Activated CD8-positive, alpha-beta memory T cell treated with anti-CD3 and anti-CD28 coated beads, Interleukin-2, amount 50 U/mL, for 1 hour (primary cell): ENCODE results near the gene OR8A1.
"Not testable (repeated sequence)": the region's sequence is repeated elsewhere in the genome, so short reads cannot be mapped to it uniquely, and the experiment has no call there.

Source experiments
- DNase-seq: peaks from one replicate; pipeline ENCODE4 v3.0.0-alpha.2; 2020; ENCODE audit errors: extremely low read depth

The OR8A1 gene

DNA sequence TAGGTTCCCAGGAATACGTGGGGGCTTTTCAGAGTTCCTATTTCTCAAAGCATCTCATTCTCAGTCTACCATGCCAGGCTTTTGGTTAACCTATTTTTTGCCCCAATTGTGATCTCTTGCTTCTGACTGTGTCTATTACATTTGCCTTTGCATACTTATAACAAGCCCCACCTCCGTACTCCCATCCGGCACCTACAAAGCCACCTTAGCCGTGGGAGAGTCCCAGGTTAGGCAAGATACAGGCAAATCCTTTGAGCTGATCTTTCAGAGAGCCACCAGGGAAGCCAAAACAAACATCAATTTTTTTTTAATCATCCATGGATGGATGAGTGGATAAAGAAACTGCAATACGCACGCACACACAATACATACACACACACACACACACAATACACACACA, 22.8 kb downstream of the OR8A1 start:
- no peak for DNase-seq

DNA sequence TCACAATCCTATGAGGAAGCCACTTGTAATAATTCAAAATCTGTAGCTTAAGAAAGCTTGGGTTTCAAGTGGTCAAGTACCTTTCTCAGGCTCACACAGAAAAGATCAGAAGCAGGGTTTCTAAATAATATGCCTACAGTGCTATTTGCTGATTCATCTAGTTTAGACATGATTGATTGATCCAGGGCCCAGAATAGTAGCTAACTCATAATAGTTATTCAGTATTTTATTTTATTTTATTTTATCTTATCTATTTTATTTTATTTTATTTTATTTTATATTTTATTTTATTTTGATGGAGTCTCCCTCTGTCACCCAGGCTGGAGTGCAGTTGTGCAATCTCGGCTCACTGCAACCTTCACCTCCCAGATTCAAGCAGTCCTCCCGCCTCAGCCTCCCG, 25.5 kb downstream of the OR8A1 start:
- no peak for DNase-seq

DNA sequence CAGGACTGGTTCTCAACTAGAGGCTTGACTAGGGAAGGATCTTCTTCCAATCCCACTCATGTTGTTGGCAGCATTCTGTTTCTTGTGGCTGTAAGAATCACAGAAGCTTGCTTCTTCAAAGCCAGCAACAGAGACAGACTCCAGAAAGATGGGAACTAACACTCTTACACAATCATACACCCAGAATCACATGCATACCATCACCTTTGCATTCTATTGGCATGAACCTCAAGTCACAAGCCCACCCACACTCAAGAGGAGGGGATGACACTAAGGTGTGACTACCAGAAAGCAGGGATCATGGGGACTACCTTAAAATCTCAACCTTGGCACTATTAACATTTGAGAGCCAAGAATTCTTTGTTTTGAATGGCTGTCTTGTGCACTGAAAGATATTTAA, 27.8 kb downstream of the OR8A1 start:
- no peak for DNase-seq

DNA sequence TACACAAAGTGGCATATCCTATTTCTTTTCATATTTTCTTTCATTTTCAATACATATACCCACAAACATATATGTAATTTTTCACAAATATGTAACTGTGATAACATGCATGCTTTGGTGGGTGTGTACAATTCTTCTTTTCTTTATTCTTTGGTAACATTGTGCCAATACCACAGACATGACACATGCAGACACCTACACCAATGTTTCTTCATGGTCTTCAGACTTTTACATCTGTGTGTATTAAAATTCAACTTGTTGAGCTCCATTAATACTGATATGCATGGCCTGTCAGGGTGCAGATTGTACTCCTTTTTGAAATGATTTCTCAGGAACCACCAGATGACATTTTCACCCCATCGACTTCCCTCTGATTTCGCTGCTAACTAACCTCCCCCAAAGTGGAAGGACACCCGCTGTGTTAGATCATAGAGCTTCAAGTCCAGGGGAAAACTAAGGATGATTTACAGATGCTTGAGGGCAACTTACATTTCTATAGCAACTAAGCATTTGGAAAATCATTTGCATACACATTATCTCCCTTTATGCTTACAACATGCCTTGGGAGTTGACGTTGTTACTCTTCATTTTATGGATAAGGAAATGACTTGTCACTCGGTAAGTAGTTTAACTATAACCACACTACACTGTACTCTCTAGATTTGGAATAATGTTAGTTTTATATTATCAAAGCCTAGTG, 31.0 kb downstream of the OR8A1 start:
- DNase-seq = no peak

DNA sequence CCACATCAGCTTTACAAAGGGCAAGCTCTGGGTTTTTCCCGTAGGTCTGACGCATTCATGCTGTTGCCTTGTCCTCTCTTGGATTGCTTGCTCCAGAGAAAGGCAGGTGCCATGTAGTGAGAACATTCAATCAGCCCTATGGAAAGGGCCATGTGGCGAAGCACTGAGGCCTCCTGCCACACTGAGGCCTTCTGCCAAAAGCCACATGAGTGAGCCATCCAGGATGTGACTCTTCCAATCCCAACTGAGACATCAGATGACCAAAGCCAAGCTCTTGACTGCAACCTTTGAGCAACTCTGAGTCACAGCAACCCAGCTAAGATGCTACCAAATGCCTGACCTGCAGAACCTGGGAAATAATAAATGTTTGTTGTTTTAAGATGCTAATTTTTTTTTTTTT, 32.4 kb downstream of the OR8A1 start:
- no peak for DNase-seq

DNA sequence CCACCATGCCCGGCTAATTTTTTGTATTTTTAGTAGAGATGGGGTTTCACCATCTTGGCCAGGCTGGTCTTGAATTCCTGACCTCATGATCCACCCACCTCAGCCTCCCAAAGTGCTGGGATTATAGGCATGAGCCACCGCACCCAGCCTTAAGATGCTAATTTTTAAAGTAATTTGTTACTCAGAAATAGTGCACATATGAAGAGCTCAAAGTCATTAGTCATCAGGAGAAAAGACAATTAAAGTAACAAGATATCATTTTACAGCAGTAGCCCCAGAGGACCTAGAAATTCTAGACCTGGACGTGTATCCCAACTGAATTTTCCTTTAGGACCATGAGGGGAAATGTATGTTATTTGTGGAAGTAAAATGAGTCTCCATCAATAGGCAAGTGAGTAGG, 32.9 kb downstream of the OR8A1 start:
- not testable (repeated sequence) for DNase-seq

DNA sequence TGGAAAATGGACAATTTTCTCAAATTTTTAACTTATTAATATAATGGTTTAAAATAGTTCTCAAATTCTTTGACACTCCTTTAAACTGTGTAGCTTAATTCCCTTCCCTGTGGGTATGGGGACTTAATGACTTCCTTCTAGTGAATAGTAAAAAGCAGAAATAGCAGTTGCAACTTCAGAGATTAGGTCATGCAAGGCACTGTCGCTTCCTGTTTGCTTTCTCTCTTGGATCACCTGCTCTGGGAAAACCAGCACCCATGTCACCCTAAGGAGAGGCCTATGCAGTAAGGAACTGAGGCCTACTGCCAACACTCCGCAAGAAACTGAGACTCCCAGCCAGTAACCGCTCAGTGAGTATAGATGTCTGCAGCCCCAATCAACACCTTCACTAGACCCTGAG, 35.9 kb downstream of the OR8A1 start:
- no peak for DNase-seq

DNA sequence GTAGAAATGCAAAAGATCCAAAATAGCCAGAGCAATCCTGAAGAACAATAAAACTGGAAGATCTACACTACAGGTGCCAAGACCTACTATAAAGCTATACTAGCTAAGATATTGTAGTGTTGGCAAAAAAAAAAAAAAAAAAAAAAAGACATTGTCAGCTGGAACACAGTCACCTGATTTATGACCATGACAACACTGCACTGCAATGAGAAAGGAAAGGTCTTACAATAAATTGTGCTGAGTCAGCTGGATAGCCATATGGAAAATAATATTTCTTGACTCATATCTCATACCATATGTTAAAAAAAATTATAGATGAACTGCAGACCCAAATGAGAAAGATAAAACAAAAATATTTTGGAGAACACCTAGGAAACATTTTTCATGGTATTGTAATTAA, 38.4 kb downstream of the OR8A1 start:
- DNase-seq = no peak

DNA sequence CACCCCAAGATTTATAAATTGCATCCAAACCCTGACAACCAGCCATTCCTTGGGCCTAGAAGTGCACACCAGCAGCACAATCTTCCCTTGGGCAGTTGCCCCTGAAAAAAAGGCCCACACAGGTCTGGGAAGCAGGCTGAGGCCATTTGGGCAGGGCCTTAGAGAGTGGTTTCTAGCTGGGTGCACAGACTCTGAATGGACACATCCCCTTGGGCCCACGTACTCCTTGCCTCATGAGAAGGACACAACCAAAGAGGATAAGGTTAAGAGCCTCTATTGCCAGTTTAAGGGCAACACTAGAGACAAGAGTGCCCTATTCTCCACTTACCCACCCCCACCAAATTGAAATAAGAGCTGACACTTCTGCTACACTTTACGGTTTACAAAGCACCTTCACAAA, 40.5 kb downstream of the OR8A1 start:
- no peak for DNase-seq

DNA sequence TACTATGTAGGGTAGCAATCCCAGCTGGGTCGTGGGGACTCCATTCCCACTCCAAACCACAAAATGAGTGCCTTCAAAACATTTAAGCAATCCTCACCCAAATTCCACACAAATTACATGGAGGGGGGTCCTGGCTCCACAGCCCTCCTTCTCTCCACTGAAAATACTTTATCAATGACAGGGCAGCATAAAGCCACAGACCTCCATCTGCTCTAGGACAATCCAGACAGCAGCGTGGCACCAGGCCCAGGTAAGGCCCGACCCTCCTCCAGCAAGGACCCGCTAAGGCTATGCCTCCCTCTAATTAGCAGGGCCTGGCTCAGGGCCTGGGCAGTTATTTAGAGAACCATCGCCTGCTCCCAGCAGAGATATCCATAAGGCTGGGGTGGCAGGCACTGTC, 41.3 kb downstream of the OR8A1 start, which contains the start of gene PANX3:
PANX3 (plus strand) TSS at position 365 of the 400 bp plus-strand sequence. CDS start 129 bp downstream, outside the sequence.
- DNase-seq = no peak

DNA sequence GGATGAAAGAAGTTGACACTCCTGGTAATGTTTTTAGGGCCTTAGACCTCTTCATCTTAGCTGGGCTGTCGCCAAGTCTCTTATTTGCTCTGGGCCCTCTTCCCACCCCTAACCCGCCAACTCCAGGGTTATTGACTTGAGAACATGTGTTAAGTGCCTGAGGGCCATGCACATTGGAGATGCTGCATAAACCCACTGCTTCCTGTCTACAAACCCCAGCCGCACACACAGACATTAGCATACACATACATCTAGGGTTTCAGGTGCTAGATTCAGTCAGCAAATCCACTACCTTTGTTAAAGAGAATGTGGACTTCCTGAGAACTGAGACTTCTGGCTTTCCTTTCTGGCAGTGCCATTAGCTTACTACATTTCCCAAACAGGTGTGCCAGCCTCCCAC, 42.2 kb downstream of the OR8A1 start:
- no peak for DNase-seq

DNA sequence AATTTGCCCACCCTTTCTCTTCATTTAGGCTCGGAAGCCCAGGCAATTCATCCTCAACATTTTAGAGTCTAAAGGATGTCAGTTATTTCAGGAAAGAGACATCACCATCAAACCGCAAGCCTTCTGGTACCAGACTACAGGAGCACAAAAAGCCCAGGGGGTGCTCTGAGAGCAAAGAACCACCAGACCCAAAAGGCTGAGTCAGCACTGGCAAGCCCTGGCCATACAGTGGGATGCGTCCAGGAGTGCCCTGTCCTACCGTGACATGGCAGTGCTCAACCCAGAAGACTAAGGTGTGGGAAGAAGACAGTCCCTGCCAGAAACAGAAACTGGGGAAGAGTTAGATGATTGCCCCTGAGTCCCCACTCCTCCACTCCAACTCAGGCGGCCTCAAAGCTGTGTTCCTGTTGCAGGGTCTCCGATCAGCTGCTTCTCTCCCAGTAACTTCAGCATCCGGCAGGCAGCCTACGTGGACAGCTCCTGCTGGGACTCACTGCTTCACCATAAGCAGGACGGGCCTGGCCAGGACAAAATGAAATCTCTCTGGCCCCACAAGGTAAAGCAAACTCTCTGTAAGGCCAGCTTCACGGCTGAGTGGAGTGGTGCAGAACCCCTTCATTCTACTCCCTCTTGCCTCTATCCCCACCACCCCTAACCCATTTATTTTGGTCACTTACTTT, 42.9 kb downstream of the OR8A1 start:
- no peak for DNase-seq

DNA sequence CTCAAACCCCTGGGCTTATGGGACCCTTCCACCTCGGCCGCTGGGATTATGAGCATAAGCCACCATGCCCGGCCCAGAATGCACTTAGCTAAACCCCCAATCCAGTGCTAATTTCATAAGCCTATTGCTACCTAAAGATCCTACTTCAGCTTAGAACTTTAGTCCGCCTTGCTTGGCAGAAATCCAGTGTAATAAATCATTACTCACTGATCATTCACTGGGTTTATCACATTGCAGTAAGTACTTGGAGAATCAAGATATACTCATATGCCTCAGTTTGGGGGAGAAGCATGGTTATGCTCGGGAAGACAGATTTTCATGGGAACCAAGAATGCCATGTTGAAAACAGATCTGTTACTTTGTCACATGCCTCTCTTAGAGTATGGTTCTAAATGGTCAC, 49.1 kb downstream of the OR8A1 start:
- no peak for DNase-seq
